Measurements from ENCODE around the gene SSNA1.

The SSNA1 gene

DNA sequence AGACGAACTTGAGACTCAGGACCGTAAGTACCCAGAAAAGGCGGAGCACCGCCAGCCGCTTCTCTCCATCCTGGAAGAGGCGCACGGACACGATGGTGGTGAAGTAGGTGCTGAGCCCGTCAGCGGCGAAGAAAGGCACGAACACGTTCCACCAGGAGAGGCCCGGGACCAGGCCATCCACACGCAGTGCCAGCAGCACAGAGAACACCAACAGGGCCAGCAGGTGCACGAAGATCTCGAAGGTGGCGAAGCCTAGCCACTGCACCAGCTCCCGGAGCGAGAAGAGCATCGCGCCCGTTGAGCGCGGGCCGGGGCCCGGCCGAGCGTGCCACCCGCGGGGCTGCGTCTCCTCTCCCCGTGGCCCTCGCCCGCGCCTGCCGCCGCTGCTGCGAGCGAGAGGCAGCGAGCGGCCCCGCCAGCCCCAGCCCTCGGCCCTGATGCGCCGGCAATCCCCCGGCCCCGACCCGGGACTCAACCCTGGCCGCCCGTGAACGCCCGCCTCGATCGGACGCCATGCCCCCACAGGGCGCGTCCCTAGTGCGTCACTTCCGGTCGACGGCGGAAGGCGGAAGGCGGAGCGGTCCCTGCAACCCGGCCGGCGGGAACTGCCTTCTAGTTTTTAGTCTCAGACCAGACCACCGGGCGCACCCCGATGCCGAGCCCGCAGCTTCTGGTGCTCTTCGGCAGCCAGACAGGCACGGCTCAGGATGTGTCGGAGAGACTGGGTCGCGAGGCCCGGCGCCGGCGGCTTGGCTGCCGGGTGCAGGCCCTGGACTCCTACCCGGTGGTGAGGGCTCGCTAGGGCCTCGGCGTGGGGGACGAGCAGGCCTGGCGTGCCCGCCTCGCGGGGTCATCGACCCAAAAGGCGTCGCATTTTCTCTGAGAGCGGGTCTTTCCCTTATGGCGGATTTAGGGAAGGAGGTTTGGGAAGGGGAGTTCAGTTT is 16.9 kb downstream of the SSNA1 start, which contains the start of the genes NDOR1 and TMEM203:
Gene NDOR1, plus strand, starts transcription at position 575 of the 944 bp plus-strand sequence. Its CDS starts 78 bp downstream, at position 653.
Gene TMEM203, minus strand, starts transcription at position 523 of the 944 bp plus-strand sequence. Its CDS starts 234 bp downstream, at position 289.
- Histone ChIP-seq H3K4me3 (ENCODE audit: low read length) (peak within 1 kb of the TSS; percentile 93), H2AFZ (ENCODE audit: low read depth, low read length) (no peak within 1 kb of the TSS), H3K9ac (ENCODE audit: low read length) (peak within 1 kb of the TSS; percentile 83), H4K20me1 (ENCODE audit: insufficient read depth, low read length) (no peaks in the 10 kb centered on the region; the same call in 1 of the 2 replicates), H3K27me3 (ENCODE audit: low read depth, low read length) (no peaks in the 10 kb centered on the region), H3K9me3 (ENCODE audit: insufficient read depth, low read length) (no peaks in the 10 kb centered on the region), H3K4me1 (ENCODE audit: low read length) (peaks cover 29% of the 10 kb centered on the region), H3K36me3 (replicated peaks; ENCODE audit: low read depth, low read length) (peaks cover 5% of the 10 kb centered on the region), H3K79me2 (ENCODE audit: low read length) (peaks cover 60% of the 10 kb centered on the region), H3K4me2 (ENCODE audit: low read length) (peak within 1 kb of the TSS; percentile 95), H3K27ac (ENCODE audit: low read length) (peak within 1 kb of the TSS; percentile 50)
- no peak for TF ChIP-seq EZH2phosphoT487 (IDR thresholded peaks at IDR 0.05; ENCODE audit: low read depth)
- TF ChIP-seq, protein P1, sequence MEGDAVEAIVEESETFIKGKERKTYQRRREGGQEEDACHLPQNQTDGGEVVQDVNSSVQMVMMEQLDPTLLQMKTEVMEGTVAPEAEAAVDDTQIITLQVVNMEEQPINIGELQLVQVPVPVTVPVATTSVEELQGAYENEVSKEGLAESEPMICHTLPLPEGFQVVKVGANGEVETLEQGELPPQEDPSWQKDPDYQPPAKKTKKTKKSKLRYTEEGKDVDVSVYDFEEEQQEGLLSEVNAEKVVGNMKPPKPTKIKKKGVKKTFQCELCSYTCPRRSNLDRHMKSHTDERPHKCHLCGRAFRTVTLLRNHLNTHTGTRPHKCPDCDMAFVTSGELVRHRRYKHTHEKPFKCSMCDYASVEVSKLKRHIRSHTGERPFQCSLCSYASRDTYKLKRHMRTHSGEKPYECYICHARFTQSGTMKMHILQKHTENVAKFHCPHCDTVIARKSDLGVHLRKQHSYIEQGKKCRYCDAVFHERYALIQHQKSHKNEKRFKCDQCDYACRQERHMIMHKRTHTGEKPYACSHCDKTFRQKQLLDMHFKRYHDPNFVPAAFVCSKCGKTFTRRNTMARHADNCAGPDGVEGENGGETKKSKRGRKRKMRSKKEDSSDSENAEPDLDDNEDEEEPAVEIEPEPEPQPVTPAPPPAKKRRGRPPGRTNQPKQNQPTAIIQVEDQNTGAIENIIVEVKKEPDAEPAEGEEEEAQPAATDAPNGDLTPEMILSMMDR (IDR thresholded peaks at IDR 0.05; ENCODE audit: low read depth, low read length), result no peak

DNA sequence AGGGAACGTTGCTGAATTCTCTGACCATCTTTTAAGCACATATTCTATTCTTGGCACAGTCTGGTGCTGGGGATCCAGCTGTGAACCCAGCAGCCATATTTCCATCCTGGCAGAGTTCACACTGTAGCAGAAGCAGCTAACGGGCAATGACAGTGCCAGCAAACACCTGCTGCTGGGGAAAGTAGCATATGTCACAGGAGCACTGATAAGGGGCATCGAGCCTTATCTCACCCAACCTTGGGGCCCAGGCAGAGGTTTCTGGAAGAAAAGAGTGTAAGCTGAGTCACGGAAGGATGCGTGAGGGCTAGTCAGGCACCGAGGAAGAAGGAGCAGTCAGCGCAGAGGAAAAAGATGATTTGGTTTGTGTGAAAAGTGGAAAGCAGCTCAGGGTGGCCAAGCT is 18.1 kb downstream of the SSNA1 start:
- Histone ChIP-seq H3K27ac (ENCODE audit: low read length) (no peak overlapping the region), H3K79me2 (ENCODE audit: low read length) (peaks cover 54% of the 10 kb centered on the region), H3K27me3 (ENCODE audit: low read depth, low read length) (no peaks in the 10 kb centered on the region), H4K20me1 (ENCODE audit: insufficient read depth, low read length) (no peaks in the 10 kb centered on the region; the same call in 1 of the 2 replicates), H2AFZ (ENCODE audit: low read depth, low read length) (no peak overlapping the region), H3K4me2 (ENCODE audit: low read length) (peak overlapping the region; percentile 93), H3K9me3 (ENCODE audit: insufficient read depth, low read length) (no peaks in the 10 kb centered on the region), H3K36me3 (replicated peaks; ENCODE audit: low read depth, low read length) (peaks cover 5% of the 10 kb centered on the region), H3K4me3 (ENCODE audit: low read length) (peak overlapping the region; percentile 93), H3K4me1 (ENCODE audit: low read length) (peaks cover 24% of the 10 kb centered on the region), H3K9ac (ENCODE audit: low read length) (peak overlapping the region; percentile 83)
- TF ChIP-seq, protein P1 (IDR thresholded peaks at IDR 0.05; ENCODE audit: low read depth, low read length), result no peak
- TF ChIP-seq EZH2phosphoT487 (IDR thresholded peaks at IDR 0.05; ENCODE audit: low read depth), result no peak

DNA sequence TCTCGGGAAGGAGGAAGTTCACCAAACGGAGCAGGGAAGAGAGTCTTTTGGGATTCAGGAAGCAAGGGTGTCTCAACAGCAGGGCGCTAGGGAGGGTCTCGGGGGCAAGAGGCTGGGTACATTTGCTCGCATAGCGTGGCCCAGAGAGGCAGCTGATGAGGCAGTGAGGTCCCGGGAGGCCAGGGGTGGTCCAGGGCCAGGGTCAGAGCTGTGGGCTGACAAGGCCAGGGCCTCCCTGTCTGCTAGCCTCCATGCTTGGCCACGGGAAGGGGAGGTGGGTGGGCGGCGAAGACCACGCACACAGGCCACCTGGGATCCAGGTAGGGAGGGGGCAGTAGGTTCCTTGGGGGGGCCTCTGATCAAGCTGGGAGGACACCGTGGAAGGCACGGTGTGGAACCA is 23.1 kb downstream of the SSNA1 start:
- H4K20me1 ChIP-seq (ENCODE audit: insufficient read depth, low read length), result no peaks in the 10 kb centered on the region
- H3K79me2 ChIP-seq (ENCODE audit: low read length), result peaks cover 9% of the 10 kb centered on the region
- no peak overlapping the region for H2AFZ ChIP-seq (ENCODE audit: low read depth, low read length)
- TF ChIP-seq, protein P1 (IDR thresholded peaks at IDR 0.05; ENCODE audit: low read depth, low read length), result no peak
- TF ChIP-seq EZH2phosphoT487 (IDR thresholded peaks at IDR 0.05; ENCODE audit: low read depth), result no peak
- H3K4me2 ChIP-seq (ENCODE audit: low read length), result no peak overlapping the region
- no peak overlapping the region for H3K4me3 ChIP-seq (ENCODE audit: low read length)
- H3K9me3 ChIP-seq (ENCODE audit: insufficient read depth, low read length), result no peaks in the 10 kb centered on the region
- H3K9ac ChIP-seq (ENCODE audit: low read length), result no peak overlapping the region
- H3K27ac ChIP-seq (ENCODE audit: low read length), result no peak overlapping the region
- peaks cover 2% of the 10 kb centered on the region for H3K4me1 ChIP-seq (ENCODE audit: low read length)
- peaks cover 5% of the 10 kb centered on the region for H3K36me3 ChIP-seq (replicated peaks; ENCODE audit: low read depth, low read length)
- no peaks in the 10 kb centered on the region for H3K27me3 ChIP-seq (ENCODE audit: low read depth, low read length)

DNA sequence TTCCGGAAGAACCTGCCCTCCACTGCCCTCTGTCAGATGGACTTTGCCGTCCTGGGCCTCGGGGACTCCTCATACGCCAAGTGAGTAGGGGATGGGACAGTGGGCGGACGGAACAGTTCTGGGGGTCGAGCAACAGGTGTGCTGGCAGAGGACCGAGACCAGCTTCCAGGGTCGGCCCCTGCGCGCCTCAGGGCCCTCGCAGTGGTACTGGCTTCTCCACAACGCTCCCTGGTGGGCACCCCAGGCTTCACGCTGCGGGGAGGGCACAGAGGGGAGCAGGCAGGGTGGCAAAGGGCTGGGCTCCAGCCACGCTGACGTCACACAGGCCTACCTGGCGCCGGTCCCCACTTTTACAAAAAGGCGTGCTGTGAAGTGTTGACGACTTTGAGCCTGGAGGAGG is 24.0 kb downstream of the SSNA1 start:
- H4K20me1 ChIP-seq (ENCODE audit: insufficient read depth, low read length), result no peaks in the 10 kb centered on the region
- no peaks in the 10 kb centered on the region for H3K27me3 ChIP-seq (ENCODE audit: low read depth, low read length)
- H3K9ac ChIP-seq (ENCODE audit: low read length), result peak overlapping the region; percentile 61
- H3K27ac ChIP-seq (ENCODE audit: low read length), result no peak overlapping the region
- H3K9me3 ChIP-seq (ENCODE audit: insufficient read depth, low read length), result no peaks in the 10 kb centered on the region
- peaks cover 5% of the 10 kb centered on the region for H3K36me3 ChIP-seq (replicated peaks; ENCODE audit: low read depth, low read length)
- peak overlapping the region; percentile 73 for H3K4me2 ChIP-seq (ENCODE audit: low read length)
- H3K4me1 ChIP-seq (ENCODE audit: low read length), result no peaks in the 10 kb centered on the region
- TF ChIP-seq, protein P1 (IDR thresholded peaks at IDR 0.05; ENCODE audit: low read depth, low read length), result 0 out of 2 replicates have a peak, but pooled peaks have one; percentile 4
- no peak for TF ChIP-seq EZH2phosphoT487 (IDR thresholded peaks at IDR 0.05; ENCODE audit: low read depth)
- no peak overlapping the region for H2AFZ ChIP-seq (ENCODE audit: low read depth, low read length)
- peak overlapping the region; percentile 78 for H3K4me3 ChIP-seq (ENCODE audit: low read length)
- H3K79me2 ChIP-seq (ENCODE audit: low read length), result no peaks in the 10 kb centered on the region
